Suprapubic skin (tissue), 4 donors: ENCODE results near the gene VSTM2B. TPM values are rescaled to one million over a fixed set of nuclear protein-coding genes. Genes with fewer than 3 reads are reported as not detected.
A peak's percentile ranks its signal among the peaks of the same experiment; 100 is the strongest.

ENCODE experiments used
- DNase-seq, 2 donors: peaks; one replicate each; pipeline ENCODE4 v3.0.0-alpha.2; 2019; ENCODE audit warnings: low spot score in 2 of 2
- H3K27ac ChIP-seq: fragments of 200-600 bp; sonication (generic); one replicate; pipeline ENCODE4 v1.5.1; 2019
- H3K27me3 ChIP-seq: fragments of 200-600 bp; sonication (generic); one replicate; pipeline ENCODE4 v1.5.1; 2019
- H3K36me3 ChIP-seq: fragments of 200-600 bp; sonication (generic); one replicate; pipeline ENCODE4 v1.5.1; 2019
- H3K4me1 ChIP-seq: fragments of 200-600 bp; sonication (generic); one replicate; pipeline ENCODE4 v1.5.1; 2019
- H3K4me3 ChIP-seq: fragments of 200-600 bp; sonication (generic); one replicate; pipeline ENCODE4 v1.5.1; 2019; ENCODE audit warnings: mild to moderate bottlenecking
- H3K9me3 ChIP-seq: fragments of 200-600 bp; sonication (generic); one replicate; pipeline ENCODE4 v1.5.1; 2019
- EP300 ChIP-seq: sonication (generic); formaldehyde crosslinking; IDR thresholded peaks from one replicate; pipeline ENCODE4 v1.6.1; 2017; ENCODE audit warnings: antibody characterized with exemption
- POLR2A ChIP-seq, 2 donors: fragments of 450-650 bp; IDR thresholded peaks; one replicate each; pipeline ENCODE4 v1.6.1; 2017; ENCODE audit warnings: antibody characterized with exemption in 2 of 2, mild to moderate bottlenecking in 2 of 2, moderate library complexity in 2 of 2
- POLR2AphosphoS5 ChIP-seq, 3 donors: sonication (generic); formaldehyde crosslinking; IDR thresholded peaks; one replicate each; pipeline ENCODE4 v1.6.1; 2017; ENCODE audit warnings: antibody characterized with exemption in 3 of 3
- WGBS: methylation state at CpG from one replicate; pipeline ENCODE4 v1.1.5; 2018; 5-methylcytosine and 5-hydroxymethylcytosine counted together
- total RNA-seq, 4 donors: library from RNA; depleted of rRNA; stranded (reverse); fragments of >200 nt; gene quantifications; one replicate each; pipeline ENCODE4 v1.1.0, GENCODE V29; 2016
- TF ChIP-seq, protein P1 (sequence below), 2 donors: fragments of 200-600 bp in 1 of 2; fragments of 450-650 bp in 1 of 2; sonication (generic) in 1 of 2; IDR thresholded peaks; one replicate each; pipeline ENCODE4 v1.5.1; 2016 to 2019; ENCODE audit warnings: antibody characterized with exemption in 2 of 2, mild to moderate bottlenecking in 1 of 2, moderate library complexity in 1 of 2

VSTM2B gene
- total RNA-seq, 4 donors from 2014 or later = not detected

DNA sequence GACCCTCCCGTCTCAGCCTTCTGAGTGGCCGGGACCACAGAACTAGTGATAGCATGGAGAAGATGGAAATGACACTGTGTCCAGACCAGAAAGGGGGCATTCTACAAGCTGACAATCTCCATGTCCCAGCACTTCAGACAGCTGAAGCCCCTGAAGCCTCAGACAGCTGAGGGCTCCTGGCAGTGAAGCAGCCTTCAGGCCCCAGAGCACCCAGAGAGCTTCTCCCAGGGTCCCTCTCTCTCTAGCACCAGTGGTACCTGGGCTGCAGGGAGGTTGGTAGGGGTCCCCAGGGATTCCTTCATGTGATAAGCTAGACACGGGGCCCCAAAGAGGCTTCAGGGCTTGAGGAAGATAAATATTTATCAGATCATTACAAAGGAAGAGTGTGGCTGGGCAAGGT lies 72.7 kb downstream of the VSTM2B start:
- Histone ChIP-seq H3K9me3 (no peaks in the 10 kb centered on the region), H3K36me3 (no peaks in the 10 kb centered on the region), H3K27me3 (peaks cover 35% of the 10 kb centered on the region), H3K4me3 (no peak overlapping the region), H3K4me1 (no peaks in the 10 kb centered on the region), H3K27ac (no peak overlapping the region)
- no peak for TF ChIP-seq POLR2AphosphoS5 (IDR thresholded peaks at IDR 0.05)
- TF ChIP-seq, protein P1, sequence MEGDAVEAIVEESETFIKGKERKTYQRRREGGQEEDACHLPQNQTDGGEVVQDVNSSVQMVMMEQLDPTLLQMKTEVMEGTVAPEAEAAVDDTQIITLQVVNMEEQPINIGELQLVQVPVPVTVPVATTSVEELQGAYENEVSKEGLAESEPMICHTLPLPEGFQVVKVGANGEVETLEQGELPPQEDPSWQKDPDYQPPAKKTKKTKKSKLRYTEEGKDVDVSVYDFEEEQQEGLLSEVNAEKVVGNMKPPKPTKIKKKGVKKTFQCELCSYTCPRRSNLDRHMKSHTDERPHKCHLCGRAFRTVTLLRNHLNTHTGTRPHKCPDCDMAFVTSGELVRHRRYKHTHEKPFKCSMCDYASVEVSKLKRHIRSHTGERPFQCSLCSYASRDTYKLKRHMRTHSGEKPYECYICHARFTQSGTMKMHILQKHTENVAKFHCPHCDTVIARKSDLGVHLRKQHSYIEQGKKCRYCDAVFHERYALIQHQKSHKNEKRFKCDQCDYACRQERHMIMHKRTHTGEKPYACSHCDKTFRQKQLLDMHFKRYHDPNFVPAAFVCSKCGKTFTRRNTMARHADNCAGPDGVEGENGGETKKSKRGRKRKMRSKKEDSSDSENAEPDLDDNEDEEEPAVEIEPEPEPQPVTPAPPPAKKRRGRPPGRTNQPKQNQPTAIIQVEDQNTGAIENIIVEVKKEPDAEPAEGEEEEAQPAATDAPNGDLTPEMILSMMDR (IDR thresholded peaks at IDR 0.05) = no peak
- no peak for TF ChIP-seq POLR2A (IDR thresholded peaks at IDR 0.05)
- no peak for TF ChIP-seq EP300
- WGBS = 46% methylated on average over 3 of the region's 3 CpGs
- DNase-seq = no peak

- WGBS = 65% methylated on average over 5 of the region's 5 CpGs
- no peak overlapping the region for H3K27ac ChIP-seq
- peaks cover 15% of the 10 kb centered on the region for H3K4me1 ChIP-seq
- DNase-seq = no peak
- no peaks in the 10 kb centered on the region for H3K36me3 ChIP-seq
- TF ChIP-seq POLR2AphosphoS5 (IDR thresholded peaks at IDR 0.05) (no peak), POLR2A (IDR thresholded peaks at IDR 0.05) (no peak), EP300 (no peak)
- TF ChIP-seq, protein P1 (IDR thresholded peaks at IDR 0.05) = no peak
- no peaks in the 10 kb centered on the region for H3K9me3 ChIP-seq
- peaks cover under 1% of the 10 kb centered on the region for H3K27me3 ChIP-seq
- H3K4me3 ChIP-seq = no peak overlapping the region
Measured at GRCh38 chr19:29603308-29603707, 77.5 kb downstream of the VSTM2B start.

- DNase-seq = peak; percentile 98
- H3K4me3 ChIP-seq = peak within 1 kb of the TSS; percentile 97
- 0% methylated on average over 38 of the region's 47 CpGs for WGBS
- no peaks in the 10 kb centered on the region for H3K9me3 ChIP-seq
- TF ChIP-seq EP300 = no peak
- TF ChIP-seq, protein P1 (IDR thresholded peaks at IDR 0.05) = no peak
- TF ChIP-seq POLR2AphosphoS5 (IDR thresholded peaks at IDR 0.05) = peak; percentile 82 to 99 (median 95)
- peak; percentile 93 to 98 for TF ChIP-seq POLR2A (IDR thresholded peaks at IDR 0.05)
- H3K27ac ChIP-seq = peak within 1 kb of the TSS; percentile 96
- H3K27me3 ChIP-seq = no peaks in the 10 kb centered on the region
- H3K4me1 ChIP-seq = peaks cover 15% of the 10 kb centered on the region
- peaks cover 15% of the 10 kb centered on the region for H3K36me3 ChIP-seq
Measured at GRCh38 chr19:29605653-29606419, 80.0 kb downstream of the VSTM2B start, which contains the start of gene POP4. TSS of gene POP4 (plus strand) at chr19:29606283. CDS start at chr19:29606319, 36 bp downstream.

DNA sequence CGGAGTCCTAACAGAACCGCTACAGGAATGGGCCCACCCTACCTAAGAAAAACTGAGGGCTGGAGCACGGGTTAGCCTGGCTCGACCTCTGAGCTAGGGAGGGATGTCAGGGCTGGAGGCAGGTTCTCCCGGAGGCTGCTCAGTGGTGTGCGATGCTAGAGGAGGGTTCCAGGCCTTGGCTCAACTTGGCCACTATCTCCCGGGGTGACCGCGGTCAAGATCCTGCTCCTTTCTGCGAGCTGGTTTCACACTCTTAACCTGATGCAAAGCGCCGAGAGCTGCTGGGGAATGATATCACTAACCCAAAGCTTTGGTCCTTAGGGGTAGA lies 80.6 kb downstream of the VSTM2B start:
- Histone ChIP-seq H3K9me3 (no peaks in the 10 kb centered on the region), H3K27ac (peak overlapping the region; percentile 96), H3K27me3 (no peaks in the 10 kb centered on the region), H3K4me1 (peaks cover 15% of the 10 kb centered on the region), H3K4me3 (peak overlapping the region; percentile 97), H3K36me3 (peaks cover 20% of the 10 kb centered on the region)
- no peak for DNase-seq
- TF ChIP-seq, protein P1 (IDR thresholded peaks at IDR 0.05) = no peak
- no peak for TF ChIP-seq POLR2AphosphoS5 (IDR thresholded peaks at IDR 0.05)
- no peak for TF ChIP-seq EP300
- TF ChIP-seq POLR2A (IDR thresholded peaks at IDR 0.05) = no peak
- 0% methylated on average over 8 of the region's 12 CpGs for WGBS

DNA sequence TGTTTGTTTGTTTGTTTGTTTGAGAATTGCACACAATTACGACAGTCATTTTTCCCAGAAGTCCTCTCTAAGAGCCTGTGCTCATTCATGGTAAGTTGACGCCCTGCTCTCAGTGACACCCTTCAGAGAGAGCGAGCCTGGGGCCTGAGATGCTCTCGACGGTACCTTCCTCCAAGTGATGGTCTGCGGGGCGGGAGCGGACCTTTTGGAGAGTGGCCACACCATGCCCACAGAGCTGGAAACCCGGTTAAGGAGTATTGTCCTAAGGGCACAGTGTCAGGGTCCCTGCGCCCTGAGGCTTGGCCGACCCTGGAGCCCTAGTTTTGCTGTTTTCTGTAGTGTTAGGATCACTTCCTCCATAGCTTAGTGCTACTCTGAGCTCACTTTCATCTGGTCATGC lies 83.8 kb downstream of the VSTM2B start:
- Histone ChIP-seq H3K4me3 (no peak overlapping the region), H3K27me3 (no peaks in the 10 kb centered on the region), H3K27ac (no peak overlapping the region), H3K4me1 (peaks cover 15% of the 10 kb centered on the region), H3K9me3 (no peaks in the 10 kb centered on the region), H3K36me3 (peaks cover 52% of the 10 kb centered on the region)
- no peak for DNase-seq
- WGBS = 94% methylated on average over 8 of the region's 11 CpGs
- no peak for TF ChIP-seq EP300
- no peak for TF ChIP-seq POLR2AphosphoS5 (IDR thresholded peaks at IDR 0.05)
- TF ChIP-seq, protein P1 (IDR thresholded peaks at IDR 0.05) = no peak
- TF ChIP-seq POLR2A (IDR thresholded peaks at IDR 0.05) = no peak
